ENCODE data around the gene CENPC.

CENPC gene

DNA sequence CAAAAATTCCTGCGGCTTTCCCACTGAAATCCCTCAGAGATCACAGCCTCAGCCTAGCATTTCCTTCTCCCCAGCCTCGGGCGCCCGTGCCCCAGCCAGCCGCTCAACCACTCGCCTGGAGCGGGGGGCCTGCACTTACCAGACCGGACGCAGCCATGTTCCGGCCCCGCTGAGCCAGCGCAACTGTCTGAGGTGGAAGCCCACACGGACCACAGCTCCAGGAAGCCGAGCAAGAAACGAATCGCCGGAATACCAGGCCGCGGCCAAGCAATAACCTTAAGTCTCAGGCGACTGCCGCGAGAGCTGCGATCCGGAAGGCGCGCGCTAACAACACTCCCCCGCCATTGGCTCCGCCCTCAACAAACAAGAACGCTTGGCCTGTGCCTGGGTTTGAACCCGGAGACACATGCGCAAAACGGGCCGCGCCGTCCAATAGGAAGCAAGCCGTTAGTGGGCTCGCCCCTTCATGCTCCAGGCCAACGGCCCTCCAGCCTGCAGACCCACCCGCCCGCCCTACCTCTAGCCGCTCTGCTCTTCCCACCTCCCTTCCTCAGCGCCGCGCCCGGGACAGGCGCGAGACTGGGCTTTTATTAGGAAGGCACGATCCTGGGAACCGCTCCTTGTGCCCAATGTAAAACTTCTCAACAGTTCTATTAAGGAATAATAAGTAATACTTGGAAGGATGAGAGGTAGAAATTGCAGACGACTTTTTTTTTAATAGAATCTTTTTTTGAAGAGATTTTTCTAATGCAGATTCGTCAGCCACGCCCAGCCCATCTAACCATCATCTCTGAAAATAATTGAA, at the start of gene CENPC:
Gene CENPC (minus strand): TSS at position 305 of the 805 bp plus-strand sequence. CDS start 148 bp downstream, at position 157.
- H3K4me1 ChIP-seq (ENCODE audit: control insufficient read depth, insufficient read depth, low read length): no peaks in the 10 kb centered on the region

DNA sequence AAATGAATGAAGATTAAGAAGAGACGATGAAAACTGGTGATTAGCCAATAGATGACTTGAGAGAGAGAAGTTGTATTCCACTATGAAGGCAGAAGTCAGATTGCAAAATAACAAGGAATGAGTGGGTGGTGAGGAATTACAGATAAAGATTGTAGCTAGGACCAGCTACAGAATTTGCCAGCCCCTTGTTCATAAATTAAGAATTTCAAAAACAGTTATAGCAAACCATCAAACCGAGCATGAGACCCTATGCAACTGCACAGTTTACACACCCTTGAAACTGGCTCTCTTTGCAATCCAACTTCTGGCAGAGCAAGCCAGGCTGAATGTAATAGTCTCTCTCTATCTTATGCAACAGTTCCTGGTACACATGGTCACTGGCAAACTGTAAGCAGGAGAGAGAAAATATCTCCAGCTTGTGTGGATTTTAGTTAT, 48.5 kb upstream of the CENPC start:
- H3K9ac ChIP-seq (ENCODE audit: low read length): no peak overlapping the region
- no peaks in the 10 kb centered on the region for H3K36me3 ChIP-seq (ENCODE audit: control insufficient read depth, insufficient read depth, low read length)
- no peak overlapping the region for H3K4me3 ChIP-seq (ENCODE audit: low read length)
- no peaks in the 10 kb centered on the region for H3K4me1 ChIP-seq (ENCODE audit: control insufficient read depth, insufficient read depth, low read length)
- H3K27ac ChIP-seq (ENCODE audit: low read depth, low read length): no peak overlapping the region
- no peaks in the 10 kb centered on the region for H3K27me3 ChIP-seq (ENCODE audit: control insufficient read depth, insufficient read depth, low read length)

More for the DNA sequence above, at the start of gene CENPC:
- Histone ChIP-seq H3K36me3 (ENCODE audit: control insufficient read depth, insufficient read depth, low read length) (peaks cover 2% of the 10 kb centered on the region), H3K27ac (ENCODE audit: low read depth, low read length) (peak within 1 kb of the TSS; percentile 92), H3K9ac (ENCODE audit: low read length) (peak within 1 kb of the TSS; percentile 94), H3K27me3 (ENCODE audit: control insufficient read depth, insufficient read depth, low read length) (no peaks in the 10 kb centered on the region), H3K4me3 (ENCODE audit: low read length) (peak within 1 kb of the TSS; percentile 86)

GRCh38 chr4:67587156-67587555, 41.9 kb upstream of the CENPC start:
- no peak overlapping the region for H3K9ac ChIP-seq (ENCODE audit: low read length)
- H3K27me3 ChIP-seq (ENCODE audit: control insufficient read depth, insufficient read depth, low read length): no peaks in the 10 kb centered on the region
- H3K27ac ChIP-seq (ENCODE audit: low read depth, low read length): no peak overlapping the region
- no peaks in the 10 kb centered on the region for H3K4me1 ChIP-seq (ENCODE audit: control insufficient read depth, insufficient read depth, low read length)
- no peaks in the 10 kb centered on the region for H3K36me3 ChIP-seq (ENCODE audit: control insufficient read depth, insufficient read depth, low read length)
- no peak overlapping the region for H3K4me3 ChIP-seq (ENCODE audit: low read length)

GRCh38 chr4:67584496-67584895, 39.2 kb upstream of the CENPC start:
- Histone ChIP-seq H3K4me1 (ENCODE audit: control insufficient read depth, insufficient read depth, low read length) (no peaks in the 10 kb centered on the region), H3K36me3 (ENCODE audit: control insufficient read depth, insufficient read depth, low read length) (no peaks in the 10 kb centered on the region), H3K27ac (ENCODE audit: low read depth, low read length) (no peak overlapping the region), H3K27me3 (ENCODE audit: control insufficient read depth, insufficient read depth, low read length) (no peaks in the 10 kb centered on the region), H3K4me3 (ENCODE audit: low read length) (no peak overlapping the region), H3K9ac (ENCODE audit: low read length) (no peak overlapping the region)

GRCh38 chr4:67581913-67582312, 36.6 kb upstream of the CENPC start:
- H3K27me3 ChIP-seq (ENCODE audit: control insufficient read depth, insufficient read depth, low read length): no peaks in the 10 kb centered on the region
- no peak overlapping the region for H3K9ac ChIP-seq (ENCODE audit: low read length)
- no peak overlapping the region for H3K27ac ChIP-seq (ENCODE audit: low read depth, low read length)
- no peaks in the 10 kb centered on the region for H3K4me1 ChIP-seq (ENCODE audit: control insufficient read depth, insufficient read depth, low read length)
- H3K36me3 ChIP-seq (ENCODE audit: control insufficient read depth, insufficient read depth, low read length): no peaks in the 10 kb centered on the region
- no peak overlapping the region for H3K4me3 ChIP-seq (ENCODE audit: low read length)

- Histone ChIP-seq H3K4me3 (ENCODE audit: low read length) (no peak overlapping the region), H3K27ac (ENCODE audit: low read depth, low read length) (no peak overlapping the region), H3K27me3 (ENCODE audit: control insufficient read depth, insufficient read depth, low read length) (no peaks in the 10 kb centered on the region), H3K36me3 (ENCODE audit: control insufficient read depth, insufficient read depth, low read length) (no peaks in the 10 kb centered on the region), H3K4me1 (ENCODE audit: control insufficient read depth, insufficient read depth, low read length) (no peaks in the 10 kb centered on the region), H3K9ac (ENCODE audit: low read length) (no peak overlapping the region)
Observed at GRCh38 chr4:67581208-67581857, 36.0 kb upstream of the CENPC start.

- H3K36me3 ChIP-seq (ENCODE audit: control insufficient read depth, insufficient read depth, low read length): no peaks in the 10 kb centered on the region
- no peak overlapping the region for H3K27ac ChIP-seq (ENCODE audit: low read depth, low read length)
- H3K4me3 ChIP-seq (ENCODE audit: low read length): no peak overlapping the region
- no peaks in the 10 kb centered on the region for H3K27me3 ChIP-seq (ENCODE audit: control insufficient read depth, insufficient read depth, low read length)
- H3K4me1 ChIP-seq (ENCODE audit: control insufficient read depth, insufficient read depth, low read length): no peaks in the 10 kb centered on the region
- H3K9ac ChIP-seq (ENCODE audit: low read length): no peak overlapping the region
Observed at GRCh38 chr4:67580577-67580976, 35.3 kb upstream of the CENPC start.

- Histone ChIP-seq H3K27me3 (ENCODE audit: control insufficient read depth, insufficient read depth, low read length) (no peaks in the 10 kb centered on the region), H3K9ac (ENCODE audit: low read length) (no peak overlapping the region), H3K36me3 (ENCODE audit: control insufficient read depth, insufficient read depth, low read length) (no peaks in the 10 kb centered on the region), H3K4me3 (ENCODE audit: low read length) (no peak overlapping the region), H3K27ac (ENCODE audit: low read depth, low read length) (no peak overlapping the region), H3K4me1 (ENCODE audit: control insufficient read depth, insufficient read depth, low read length) (no peaks in the 10 kb centered on the region)
Observed at GRCh38 chr4:67576538-67576937, 31.2 kb upstream of the CENPC start.

DNA sequence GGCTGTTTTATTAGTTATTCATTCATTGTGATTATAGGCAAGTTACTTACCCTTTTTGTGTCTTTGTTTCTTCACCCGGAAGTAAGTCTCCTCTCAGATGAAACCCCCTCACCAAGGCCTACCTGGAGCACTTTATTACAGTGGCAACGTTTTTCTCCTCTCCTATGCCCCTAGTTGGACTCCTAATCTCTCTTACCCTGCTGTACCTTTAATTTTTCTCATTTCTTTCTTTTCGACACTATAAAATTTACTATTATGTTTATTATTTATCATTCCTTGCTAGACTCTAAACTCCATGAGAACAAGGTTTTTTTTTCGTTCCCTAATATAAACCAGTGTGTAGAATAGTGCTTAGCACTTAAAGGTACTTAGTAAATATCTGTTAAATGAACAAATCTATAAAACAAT, 30.8 kb upstream of the CENPC start:
- Histone ChIP-seq H3K4me3 (ENCODE audit: low read length) (no peak overlapping the region), H3K9ac (ENCODE audit: low read length) (no peak overlapping the region), H3K27ac (ENCODE audit: low read depth, low read length) (no peak overlapping the region), H3K4me1 (ENCODE audit: control insufficient read depth, insufficient read depth, low read length) (no peaks in the 10 kb centered on the region), H3K27me3 (ENCODE audit: control insufficient read depth, insufficient read depth, low read length) (no peaks in the 10 kb centered on the region), H3K36me3 (ENCODE audit: control insufficient read depth, insufficient read depth, low read length) (no peaks in the 10 kb centered on the region)

- Histone ChIP-seq H3K36me3 (ENCODE audit: control insufficient read depth, insufficient read depth, low read length) (no peaks in the 10 kb centered on the region), H3K4me3 (ENCODE audit: low read length) (no peak overlapping the region)
Observed at GRCh38 chr4:67575232-67576058, 30.1 kb upstream of the CENPC start.

DNA sequence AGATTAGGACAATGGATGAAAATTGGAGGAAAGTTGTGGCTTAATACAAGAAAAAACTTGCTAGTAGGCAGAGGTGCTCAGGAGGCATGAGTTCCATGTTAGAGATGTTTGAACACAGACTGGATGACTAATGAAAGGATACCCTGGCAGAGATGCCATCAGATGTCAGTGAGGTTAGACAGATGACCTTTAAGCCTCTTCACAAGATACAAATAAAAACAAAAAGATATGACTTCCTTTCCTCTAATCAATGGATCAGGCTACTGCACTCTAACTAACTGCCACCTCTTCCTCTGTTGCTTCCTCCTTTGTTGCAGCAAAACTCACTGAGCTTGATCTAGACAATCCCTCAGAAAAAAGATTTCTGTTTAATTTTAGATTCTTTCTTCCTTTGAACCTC, 27.9 kb upstream of the CENPC start:
- Histone ChIP-seq H3K9ac (ENCODE audit: low read length) (no peak overlapping the region), H3K27ac (ENCODE audit: low read depth, low read length) (no peak overlapping the region), H3K27me3 (ENCODE audit: control insufficient read depth, insufficient read depth, low read length) (no peaks in the 10 kb centered on the region), H3K4me3 (ENCODE audit: low read length) (no peak overlapping the region), H3K36me3 (ENCODE audit: control insufficient read depth, insufficient read depth, low read length) (no peaks in the 10 kb centered on the region), H3K4me1 (ENCODE audit: control insufficient read depth, insufficient read depth, low read length) (no peaks in the 10 kb centered on the region)

More at GRCh38 chr4:67575232-67576058, 30.1 kb upstream of the CENPC start:
- H3K4me1 ChIP-seq (ENCODE audit: control insufficient read depth, insufficient read depth, low read length): no peaks in the 10 kb centered on the region
- no peak overlapping the region for H3K27ac ChIP-seq (ENCODE audit: low read depth, low read length)
- no peaks in the 10 kb centered on the region for H3K27me3 ChIP-seq (ENCODE audit: control insufficient read depth, insufficient read depth, low read length)
- H3K9ac ChIP-seq (ENCODE audit: low read length): no peak overlapping the region

- Histone ChIP-seq H3K4me3 (ENCODE audit: low read length) (no peak overlapping the region), H3K27ac (ENCODE audit: low read depth, low read length) (no peak overlapping the region), H3K4me1 (ENCODE audit: control insufficient read depth, insufficient read depth, low read length) (no peaks in the 10 kb centered on the region), H3K9ac (ENCODE audit: low read length) (no peak overlapping the region), H3K36me3 (ENCODE audit: control insufficient read depth, insufficient read depth, low read length) (no peaks in the 10 kb centered on the region), H3K27me3 (ENCODE audit: control insufficient read depth, insufficient read depth, low read length) (no peaks in the 10 kb centered on the region)
Observed at GRCh38 chr4:67571975-67572374, 26.7 kb upstream of the CENPC start.

Measured in rectal smooth muscle tissue (tissue), 1 donor.